ENCODE data around the gene NAV2.

NAV2 gene

DNA sequence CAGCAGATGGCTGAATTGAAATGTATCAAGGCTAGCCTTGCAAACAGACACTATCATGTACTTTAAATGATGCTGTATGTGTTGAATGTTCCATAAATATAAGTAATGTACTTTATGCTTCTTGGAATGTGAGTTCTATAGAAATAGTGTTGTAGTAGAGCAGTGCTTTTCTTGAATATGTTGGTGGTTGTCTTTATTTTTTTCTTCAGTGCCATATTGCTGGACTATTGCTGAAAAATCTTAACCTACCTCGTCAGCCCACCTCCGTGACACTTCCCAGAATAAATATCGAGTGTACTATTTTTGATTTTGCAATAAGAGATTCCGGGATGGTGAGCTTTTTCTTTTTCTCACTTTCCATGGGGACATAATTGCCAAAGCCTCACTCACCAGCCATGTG is 153.9 kb downstream of the NAV2 start:
- TF ChIP-seq, protein P1, sequence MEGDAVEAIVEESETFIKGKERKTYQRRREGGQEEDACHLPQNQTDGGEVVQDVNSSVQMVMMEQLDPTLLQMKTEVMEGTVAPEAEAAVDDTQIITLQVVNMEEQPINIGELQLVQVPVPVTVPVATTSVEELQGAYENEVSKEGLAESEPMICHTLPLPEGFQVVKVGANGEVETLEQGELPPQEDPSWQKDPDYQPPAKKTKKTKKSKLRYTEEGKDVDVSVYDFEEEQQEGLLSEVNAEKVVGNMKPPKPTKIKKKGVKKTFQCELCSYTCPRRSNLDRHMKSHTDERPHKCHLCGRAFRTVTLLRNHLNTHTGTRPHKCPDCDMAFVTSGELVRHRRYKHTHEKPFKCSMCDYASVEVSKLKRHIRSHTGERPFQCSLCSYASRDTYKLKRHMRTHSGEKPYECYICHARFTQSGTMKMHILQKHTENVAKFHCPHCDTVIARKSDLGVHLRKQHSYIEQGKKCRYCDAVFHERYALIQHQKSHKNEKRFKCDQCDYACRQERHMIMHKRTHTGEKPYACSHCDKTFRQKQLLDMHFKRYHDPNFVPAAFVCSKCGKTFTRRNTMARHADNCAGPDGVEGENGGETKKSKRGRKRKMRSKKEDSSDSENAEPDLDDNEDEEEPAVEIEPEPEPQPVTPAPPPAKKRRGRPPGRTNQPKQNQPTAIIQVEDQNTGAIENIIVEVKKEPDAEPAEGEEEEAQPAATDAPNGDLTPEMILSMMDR (IDR thresholded peaks at IDR 0.05; ENCODE audit: control insufficient read depth, extremely low read depth, insufficient read depth) = no peak
- DNase-seq (ENCODE audit: low read depth) = no peak
- H3K4me3 ChIP-seq (ENCODE audit: low read depth, low read length) = no peak overlapping the region

- TF ChIP-seq, protein P1 (IDR thresholded peaks at IDR 0.05; ENCODE audit: control insufficient read depth, extremely low read depth, insufficient read depth) = no peak
- no peak for DNase-seq (ENCODE audit: low read depth)
- H3K4me3 ChIP-seq (ENCODE audit: low read depth, low read length) = no peak overlapping the region
Measured at GRCh38 chr11:19867064-19867463, 154.4 kb downstream of the NAV2 start.

- no peak for DNase-seq (ENCODE audit: low read depth)
- no peak overlapping the region for H3K4me3 ChIP-seq (ENCODE audit: low read depth, low read length)
- TF ChIP-seq, protein P1 (IDR thresholded peaks at IDR 0.05; ENCODE audit: control insufficient read depth, extremely low read depth, insufficient read depth) = no peak
Measured at GRCh38 chr11:19868281-19868821, 155.7 kb downstream of the NAV2 start.

DNA sequence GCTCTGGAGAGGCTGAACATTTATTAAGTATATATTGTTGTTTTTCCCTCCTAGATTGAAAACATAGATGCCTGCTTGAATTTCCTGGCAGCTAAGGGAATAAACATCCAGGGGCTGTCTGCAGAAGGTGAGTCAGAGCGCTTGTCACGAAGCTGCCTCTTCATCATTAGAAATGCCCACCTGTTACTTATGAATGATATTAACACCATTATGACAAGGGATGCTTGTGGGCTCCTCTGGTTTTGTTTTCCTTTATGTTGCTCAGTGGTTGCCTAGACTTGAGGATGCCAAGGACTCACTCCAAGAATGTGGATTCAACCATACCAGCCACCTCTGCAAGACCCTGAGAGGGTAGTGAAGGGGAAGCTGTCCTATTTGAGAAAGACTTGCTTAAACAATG is 156.2 kb downstream of the NAV2 start:
- TF ChIP-seq, protein P1 (IDR thresholded peaks at IDR 0.05; ENCODE audit: control insufficient read depth, extremely low read depth, insufficient read depth) = no peak
- H3K4me3 ChIP-seq (ENCODE audit: low read depth, low read length) = no peak overlapping the region
- DNase-seq (ENCODE audit: low read depth) = no peak

DNA sequence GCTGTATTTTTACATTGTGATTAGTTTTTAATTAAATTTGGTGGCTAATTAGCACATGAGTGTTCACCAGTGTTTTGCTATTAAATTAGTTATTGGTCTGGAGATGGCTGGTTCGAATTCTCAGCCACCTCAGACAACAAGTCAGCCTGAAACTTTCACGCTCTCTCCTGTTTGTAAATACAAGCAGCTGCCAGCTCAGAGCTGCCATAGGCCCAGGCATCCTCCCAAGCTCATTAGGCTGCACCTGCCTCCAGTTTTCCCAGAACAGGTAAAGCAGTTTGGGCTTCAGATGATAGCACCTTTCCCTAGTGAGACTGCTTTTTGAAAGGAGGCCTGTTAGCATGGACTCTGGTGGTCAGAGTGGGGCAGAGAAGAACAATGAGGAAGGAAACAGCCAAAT is 156.8 kb downstream of the NAV2 start:
- TF ChIP-seq, protein P1 (IDR thresholded peaks at IDR 0.05; ENCODE audit: control insufficient read depth, extremely low read depth, insufficient read depth) = no peak
- no peak overlapping the region for H3K4me3 ChIP-seq (ENCODE audit: low read depth, low read length)
- DNase-seq (ENCODE audit: low read depth) = no peak

DNA sequence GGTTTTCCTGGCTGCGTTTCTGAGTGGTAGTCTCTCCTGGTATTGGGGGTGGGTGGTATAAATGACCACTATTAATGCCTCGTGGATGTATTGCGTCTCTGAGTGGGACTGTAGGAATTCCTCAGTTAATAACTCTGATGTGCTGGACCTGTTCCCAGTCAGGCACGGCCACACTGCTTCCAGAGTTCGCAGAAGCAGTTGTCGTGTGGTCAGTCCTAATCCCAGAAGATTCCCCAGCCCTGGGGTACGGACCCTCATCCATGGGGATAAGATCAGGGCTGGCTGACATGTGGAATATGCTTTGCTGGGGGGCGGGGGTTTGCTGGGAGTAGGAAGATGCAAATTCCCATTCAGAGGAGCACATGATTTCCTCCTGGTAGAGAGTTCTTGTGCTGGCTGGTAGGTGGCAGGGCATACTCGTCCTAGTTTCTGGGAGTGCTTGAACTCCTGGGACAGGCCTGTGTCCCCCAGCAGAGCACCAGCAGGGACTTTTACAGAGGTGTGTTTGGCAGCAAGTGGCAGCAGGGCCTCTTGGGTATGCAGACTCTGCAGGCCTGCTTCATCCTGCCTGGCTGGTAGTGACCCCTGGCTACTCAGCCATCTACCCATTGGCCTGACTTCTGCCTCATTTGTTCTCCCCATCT is 157.4 kb downstream of the NAV2 start:
- no peak for DNase-seq (ENCODE audit: low read depth)
- no peak overlapping the region for H3K4me3 ChIP-seq (ENCODE audit: low read depth, low read length)
- TF ChIP-seq, protein P1 (IDR thresholded peaks at IDR 0.05; ENCODE audit: control insufficient read depth, extremely low read depth, insufficient read depth) = no peak

DNA sequence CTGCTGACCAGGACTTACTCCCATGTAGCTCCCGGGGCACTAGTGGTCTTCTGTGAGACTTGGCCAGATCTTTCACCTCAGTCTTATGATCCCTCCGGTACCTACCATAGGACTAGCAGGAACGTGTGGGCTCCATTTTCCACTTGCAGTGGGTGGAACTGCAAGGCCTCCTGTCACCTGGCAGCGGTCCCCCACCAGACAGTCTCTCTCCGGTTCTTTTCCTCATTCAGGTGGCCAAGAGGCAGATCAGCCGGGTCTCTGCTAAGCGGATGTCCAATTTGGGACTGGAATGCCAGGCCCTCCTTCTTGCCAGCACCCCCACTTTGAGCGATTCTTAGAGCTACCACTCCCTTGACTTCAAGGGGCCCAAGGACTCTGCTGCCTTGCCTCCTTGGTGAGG is 158.9 kb downstream of the NAV2 start:
- no peak overlapping the region for H3K4me3 ChIP-seq (ENCODE audit: low read depth, low read length)
- TF ChIP-seq, protein P1 (IDR thresholded peaks at IDR 0.05; ENCODE audit: control insufficient read depth, extremely low read depth, insufficient read depth) = no peak
- DNase-seq (ENCODE audit: low read depth) = no peak
